ENCODE data around the gene APP. TPM values are rescaled to one million over a fixed set of nuclear protein-coding genes. Genes with fewer than 3 reads are reported as not detected.

APP gene
- polyA plus RNA-seq, 2 donors = 28.6 to 81.7 TPM

DNA sequence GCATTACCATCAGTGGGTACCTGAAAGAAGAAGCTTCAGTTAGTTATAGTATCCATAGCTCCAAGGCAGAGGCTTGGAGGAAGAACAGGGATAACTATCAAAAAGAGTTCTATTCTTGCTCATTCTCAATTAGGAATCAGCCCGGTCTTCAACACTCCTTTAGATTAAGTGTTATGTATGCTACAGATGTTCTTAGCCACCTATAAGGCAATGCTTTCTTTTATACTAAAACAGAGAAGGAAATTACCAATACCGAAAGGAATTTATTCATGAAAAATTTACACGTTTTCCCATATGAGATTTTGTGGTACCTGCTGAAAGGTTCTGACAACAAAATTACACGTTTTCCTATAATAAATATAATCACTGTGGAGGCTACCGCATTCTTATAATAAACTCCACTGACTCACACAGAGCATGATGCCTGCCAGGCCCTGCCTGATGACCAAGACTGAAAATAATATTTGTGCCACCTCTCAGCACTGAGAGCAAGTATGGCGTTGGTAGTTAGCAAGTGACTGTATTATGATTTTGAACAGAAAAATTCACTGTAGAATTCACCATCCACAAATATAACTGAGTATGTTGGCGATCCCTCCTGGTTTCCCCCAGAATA lies 58.3 kb downstream of the APP start:
- H3K27ac ChIP-seq (ENCODE audit: low read depth in 2 of 2, low read length in 1 of 2) = peak overlapping the region in 1 of 2 donors; percentile 2
- no peaks in the 10 kb centered on the region for H3K36me3 ChIP-seq (ENCODE audit: control insufficient read depth in 2 of 2, insufficient read depth in 2 of 2, low read length in 1 of 2)
- H3K4me1 ChIP-seq (ENCODE audit: control insufficient read depth in 2 of 2, insufficient read depth in 2 of 2, low read length in 1 of 2) = no peaks in the 10 kb centered on the region
- no peaks in the 10 kb centered on the region for H3K9me3 ChIP-seq (ENCODE audit: control insufficient read depth in 2 of 2, insufficient read depth in 1 of 2, low read depth in 1 of 2, low read length in 1 of 2)
- H3K27me3 ChIP-seq (ENCODE audit: control insufficient read depth in 1 of 2, insufficient read depth in 2 of 2, low read length in 2 of 2) = no peaks in the 10 kb centered on the region
- H3K4me3 ChIP-seq (ENCODE audit: low read depth in 1 of 2, low read length in 2 of 2) = no peak overlapping the region
- WGBS, 2 donors = 78 to 81% methylated on average over 7 of the region's 7 CpGs

DNA sequence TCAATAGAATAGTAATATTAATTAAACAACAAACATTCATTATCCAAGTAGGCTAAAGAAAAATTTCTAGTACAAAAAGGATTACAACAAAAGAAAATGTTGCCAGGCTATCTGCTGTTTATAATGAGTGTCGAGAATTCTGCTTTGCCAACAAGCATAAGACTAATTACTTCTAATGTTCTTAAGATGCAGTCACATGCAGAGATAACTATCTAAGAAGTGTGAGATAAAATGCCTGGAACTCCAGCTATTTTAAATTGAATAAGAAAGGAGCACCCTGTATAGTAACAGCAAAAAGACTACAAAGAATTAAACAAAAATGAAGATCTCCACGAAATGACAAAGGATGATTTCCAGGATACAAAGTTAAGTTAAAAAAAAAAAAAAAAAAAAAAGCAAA lies 59.9 kb downstream of the APP start:
- H3K4me1 ChIP-seq (ENCODE audit: control insufficient read depth in 2 of 2, insufficient read depth in 2 of 2, low read length in 1 of 2) = no peaks in the 10 kb centered on the region
- peaks cover 0 to 3% of the 10 kb centered on the region in 2 donors for H3K36me3 ChIP-seq (ENCODE audit: control insufficient read depth in 2 of 2, insufficient read depth in 2 of 2, low read length in 1 of 2)
- H3K9me3 ChIP-seq (ENCODE audit: control insufficient read depth in 2 of 2, insufficient read depth in 1 of 2, low read depth in 1 of 2, low read length in 1 of 2) = no peaks in the 10 kb centered on the region
- 64 to 71% methylated on average over 2 of the region's 2 CpGs for WGBS, 2 donors
- no peak overlapping the region for H3K4me3 ChIP-seq (ENCODE audit: low read depth in 1 of 2, low read length in 2 of 2)
- no peak overlapping the region for H3K27ac ChIP-seq (ENCODE audit: low read depth in 2 of 2, low read length in 1 of 2)
- H3K27me3 ChIP-seq (ENCODE audit: control insufficient read depth in 1 of 2, insufficient read depth in 2 of 2, low read length in 2 of 2) = no peaks in the 10 kb centered on the region

DNA sequence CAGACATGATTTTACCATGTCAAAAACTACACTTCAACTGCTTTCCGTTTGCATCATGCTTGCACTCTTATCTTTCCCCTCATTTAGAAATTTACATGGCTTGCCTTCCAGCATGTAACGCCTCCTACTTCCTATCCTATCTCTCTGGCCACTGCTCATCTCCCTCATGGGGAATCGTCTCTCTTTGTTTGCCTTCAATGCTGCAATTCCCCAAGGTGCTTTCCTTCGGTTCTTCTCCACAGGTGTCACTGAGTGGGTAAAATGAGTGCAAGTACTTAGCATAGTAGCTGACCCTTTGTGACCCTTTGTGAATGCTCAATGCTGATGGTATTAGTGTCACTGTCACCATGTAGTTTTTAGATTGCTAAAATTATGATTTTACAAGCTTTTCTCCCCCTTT lies 63.1 kb downstream of the APP start:
- no peak overlapping the region for H3K27ac ChIP-seq (ENCODE audit: low read depth in 2 of 2, low read length in 1 of 2)
- no peaks in the 10 kb centered on the region for H3K4me1 ChIP-seq (ENCODE audit: control insufficient read depth in 2 of 2, insufficient read depth in 2 of 2, low read length in 1 of 2)
- H3K27me3 ChIP-seq (ENCODE audit: control insufficient read depth in 1 of 2, insufficient read depth in 2 of 2, low read length in 2 of 2) = no peaks in the 10 kb centered on the region
- 80 to 81% methylated on average over 4 of the region's 4 CpGs for WGBS, 2 donors
- no peaks in the 10 kb centered on the region for H3K9me3 ChIP-seq (ENCODE audit: control insufficient read depth in 2 of 2, insufficient read depth in 1 of 2, low read depth in 1 of 2, low read length in 1 of 2)
- H3K36me3 ChIP-seq (ENCODE audit: control insufficient read depth in 2 of 2, insufficient read depth in 2 of 2, low read length in 1 of 2) = peaks cover 0 to 3% of the 10 kb centered on the region in 2 donors
- H3K4me3 ChIP-seq (ENCODE audit: low read depth in 1 of 2, low read length in 2 of 2) = no peak overlapping the region

DNA sequence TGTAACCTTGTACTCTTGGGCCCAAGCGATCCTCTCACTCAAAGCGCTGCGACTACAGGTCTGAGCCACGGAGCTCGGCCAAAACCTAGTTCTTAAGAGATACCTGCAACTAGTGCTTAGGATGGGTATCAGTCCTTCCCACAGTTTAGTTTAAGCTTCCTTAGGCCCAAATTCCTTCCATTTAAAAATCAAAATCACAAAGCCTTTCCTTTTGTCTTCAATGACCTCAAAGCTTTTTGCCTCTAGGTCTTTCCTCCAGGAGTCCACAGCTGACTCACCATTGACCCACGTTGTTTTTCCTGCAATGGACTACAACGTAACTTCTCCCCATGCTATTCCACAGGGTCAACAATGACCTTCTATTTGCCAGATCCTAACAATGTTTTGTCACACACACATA lies 64.0 kb downstream of the APP start:
- H3K27ac ChIP-seq (ENCODE audit: low read depth in 2 of 2, low read length in 1 of 2) = no peak overlapping the region
- WGBS, 2 donors = 88 to 90% methylated on average over 7 of the region's 7 CpGs
- peaks cover 0 to 3% of the 10 kb centered on the region in 2 donors for H3K36me3 ChIP-seq (ENCODE audit: control insufficient read depth in 2 of 2, insufficient read depth in 2 of 2, low read length in 1 of 2)
- H3K9me3 ChIP-seq (ENCODE audit: control insufficient read depth in 2 of 2, insufficient read depth in 1 of 2, low read depth in 1 of 2, low read length in 1 of 2) = no peaks in the 10 kb centered on the region
- H3K4me3 ChIP-seq (ENCODE audit: low read depth in 1 of 2, low read length in 2 of 2) = no peak overlapping the region
- H3K27me3 ChIP-seq (ENCODE audit: control insufficient read depth in 1 of 2, insufficient read depth in 2 of 2, low read length in 2 of 2) = no peaks in the 10 kb centered on the region
- H3K4me1 ChIP-seq (ENCODE audit: control insufficient read depth in 2 of 2, insufficient read depth in 2 of 2, low read length in 1 of 2) = no peaks in the 10 kb centered on the region

DNA sequence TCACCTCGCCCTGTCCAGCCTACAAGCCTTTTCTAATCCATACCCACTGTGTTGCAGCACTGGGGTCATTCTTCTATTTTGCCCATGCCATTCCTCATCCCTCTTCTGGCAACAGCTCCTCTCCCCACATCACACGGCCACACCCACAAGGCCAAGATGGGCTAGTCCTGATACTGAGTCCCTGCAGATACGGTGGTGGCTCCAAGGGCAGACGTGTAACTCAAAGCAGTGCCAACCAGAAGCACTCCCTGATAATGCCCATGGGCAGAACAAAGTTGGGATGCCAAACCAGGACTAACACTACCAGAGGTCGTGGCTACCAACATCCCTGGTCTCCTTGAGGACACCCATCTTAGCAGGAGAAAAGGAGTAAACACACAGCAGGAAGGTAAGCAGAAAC lies 64.8 kb downstream of the APP start:
- Histone ChIP-seq H3K36me3 (ENCODE audit: control insufficient read depth in 2 of 2, insufficient read depth in 2 of 2, low read length in 1 of 2) (peaks cover 0 to 3% of the 10 kb centered on the region in 2 donors), H3K4me1 (ENCODE audit: control insufficient read depth in 2 of 2, insufficient read depth in 2 of 2, low read length in 1 of 2) (no peaks in the 10 kb centered on the region), H3K4me3 (ENCODE audit: low read depth in 1 of 2, low read length in 2 of 2) (no peak overlapping the region), H3K27me3 (ENCODE audit: control insufficient read depth in 1 of 2, insufficient read depth in 2 of 2, low read length in 2 of 2) (no peaks in the 10 kb centered on the region), H3K27ac (ENCODE audit: low read depth in 2 of 2, low read length in 1 of 2) (no peak overlapping the region), H3K9me3 (ENCODE audit: control insufficient read depth in 2 of 2, insufficient read depth in 1 of 2, low read depth in 1 of 2, low read length in 1 of 2) (no peaks in the 10 kb centered on the region)
- WGBS, 2 donors = 81 to 82% methylated on average over 5 of the region's 5 CpGs

DNA sequence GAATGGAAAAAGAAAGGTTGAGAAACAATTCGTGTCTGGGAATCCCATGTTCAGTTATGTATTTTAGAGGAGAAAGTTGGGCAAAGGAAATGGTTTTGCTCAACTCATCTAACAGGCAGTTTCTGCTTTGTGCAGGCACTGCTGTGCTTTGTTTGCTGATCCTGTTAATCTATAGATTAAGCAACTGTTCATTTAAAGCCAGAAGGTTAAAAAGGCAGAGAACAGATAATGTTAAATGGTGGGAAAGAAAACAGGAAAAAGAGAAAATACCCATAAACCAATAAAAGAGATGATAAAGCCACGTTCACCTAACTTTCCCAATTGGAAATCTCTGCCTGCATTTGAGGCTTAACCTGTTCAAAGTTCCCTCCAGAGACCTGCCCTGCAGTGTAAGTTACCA lies 70.0 kb downstream of the APP start:
- H3K27ac ChIP-seq (ENCODE audit: low read depth in 2 of 2, low read length in 1 of 2) = no peak overlapping the region
- 47 to 63% methylated on average over 2 of the region's 2 CpGs for WGBS, 2 donors
- no peaks in the 10 kb centered on the region for H3K27me3 ChIP-seq (ENCODE audit: control insufficient read depth in 1 of 2, insufficient read depth in 2 of 2, low read length in 2 of 2)
- H3K9me3 ChIP-seq (ENCODE audit: control insufficient read depth in 2 of 2, insufficient read depth in 1 of 2, low read depth in 1 of 2, low read length in 1 of 2) = no peaks in the 10 kb centered on the region
- H3K36me3 ChIP-seq (ENCODE audit: control insufficient read depth in 2 of 2, insufficient read depth in 2 of 2, low read length in 1 of 2) = no peaks in the 10 kb centered on the region
- H3K4me3 ChIP-seq (ENCODE audit: low read depth in 1 of 2, low read length in 2 of 2) = no peak overlapping the region
- H3K4me1 ChIP-seq (ENCODE audit: control insufficient read depth in 2 of 2, insufficient read depth in 2 of 2, low read length in 1 of 2) = no peaks in the 10 kb centered on the region

DNA sequence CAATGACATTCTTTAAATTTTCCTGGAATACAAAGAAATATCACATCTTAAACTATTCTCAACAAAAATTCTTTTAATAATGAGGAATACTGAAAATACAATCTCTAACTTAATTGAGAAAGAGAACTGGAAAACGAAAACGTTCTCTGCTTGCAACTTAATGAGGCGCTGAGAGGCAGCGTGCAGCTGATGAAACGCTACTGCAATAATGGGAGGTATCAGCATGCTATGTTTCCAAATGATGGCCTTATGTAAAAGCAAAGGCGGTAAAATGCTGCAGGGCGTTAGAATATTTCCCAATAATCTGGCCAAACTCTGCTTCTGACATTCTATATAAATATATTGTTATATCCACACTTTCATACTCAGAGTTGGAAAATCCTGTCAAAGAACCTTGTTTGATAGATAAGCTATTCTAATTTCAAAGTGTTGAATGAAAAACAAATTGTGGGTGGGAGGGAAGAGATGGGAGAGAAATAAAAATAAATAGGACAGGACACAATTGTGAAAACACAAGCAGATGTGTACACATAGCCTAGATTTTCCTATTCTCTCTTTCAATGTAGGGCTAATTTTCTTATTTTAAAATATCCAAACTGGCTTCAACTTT lies 70.9 kb downstream of the APP start:
- no peaks in the 10 kb centered on the region for H3K4me1 ChIP-seq (ENCODE audit: control insufficient read depth in 2 of 2, insufficient read depth in 2 of 2, low read length in 1 of 2)
- H3K9me3 ChIP-seq (ENCODE audit: control insufficient read depth in 2 of 2, insufficient read depth in 1 of 2, low read depth in 1 of 2, low read length in 1 of 2) = no peaks in the 10 kb centered on the region
- H3K4me3 ChIP-seq (ENCODE audit: low read depth in 1 of 2, low read length in 2 of 2) = no peak overlapping the region
- no peaks in the 10 kb centered on the region for H3K27me3 ChIP-seq (ENCODE audit: control insufficient read depth in 1 of 2, insufficient read depth in 2 of 2, low read length in 2 of 2)
- H3K36me3 ChIP-seq (ENCODE audit: control insufficient read depth in 2 of 2, insufficient read depth in 2 of 2, low read length in 1 of 2) = no peaks in the 10 kb centered on the region
- H3K27ac ChIP-seq (ENCODE audit: low read depth in 2 of 2, low read length in 1 of 2) = no peak overlapping the region
- 77 to 81% methylated on average over 7 of the region's 7 CpGs for WGBS, 2 donors

DNA sequence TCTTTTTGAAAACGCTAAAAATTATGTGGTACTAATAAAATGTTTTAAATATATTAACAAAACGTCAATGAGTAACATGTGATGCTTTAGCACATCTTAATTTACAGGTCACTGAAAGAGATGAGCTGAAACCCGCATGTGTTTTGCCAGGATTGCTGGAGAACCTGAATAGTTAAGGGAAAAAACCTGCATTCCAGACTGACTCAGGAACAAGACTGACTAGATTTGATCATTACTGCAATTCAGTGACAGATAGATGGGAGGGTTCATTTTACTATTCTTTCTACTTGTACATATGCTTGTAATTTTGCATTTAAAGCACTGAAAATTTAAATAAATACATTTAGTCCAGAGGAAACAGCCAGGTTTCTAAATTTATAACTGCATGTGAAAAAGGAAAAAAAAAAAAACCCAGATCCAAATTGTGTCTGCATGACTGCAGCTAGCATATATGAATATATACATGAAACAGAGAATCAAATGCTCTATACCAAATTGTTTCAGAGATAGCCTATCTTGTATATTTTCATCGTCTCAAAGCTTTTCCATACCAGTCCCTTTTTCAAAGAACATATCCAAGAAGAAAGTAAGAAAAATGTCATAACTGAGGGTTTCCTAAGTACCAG lies 71.7 kb downstream of the APP start:
- Histone ChIP-seq H3K4me3 (ENCODE audit: low read depth in 1 of 2, low read length in 2 of 2) (no peak overlapping the region), H3K27ac (ENCODE audit: low read depth in 2 of 2, low read length in 1 of 2) (no peak overlapping the region), H3K36me3 (ENCODE audit: control insufficient read depth in 2 of 2, insufficient read depth in 2 of 2, low read length in 1 of 2) (no peaks in the 10 kb centered on the region), H3K4me1 (ENCODE audit: control insufficient read depth in 2 of 2, insufficient read depth in 2 of 2, low read length in 1 of 2) (no peaks in the 10 kb centered on the region), H3K27me3 (ENCODE audit: control insufficient read depth in 1 of 2, insufficient read depth in 2 of 2, low read length in 2 of 2) (no peaks in the 10 kb centered on the region), H3K9me3 (ENCODE audit: control insufficient read depth in 2 of 2, insufficient read depth in 1 of 2, low read depth in 1 of 2, low read length in 1 of 2) (no peaks in the 10 kb centered on the region)
- WGBS, 2 donors = 59 to 70% methylated on average over 4 of the region's 4 CpGs

DNA sequence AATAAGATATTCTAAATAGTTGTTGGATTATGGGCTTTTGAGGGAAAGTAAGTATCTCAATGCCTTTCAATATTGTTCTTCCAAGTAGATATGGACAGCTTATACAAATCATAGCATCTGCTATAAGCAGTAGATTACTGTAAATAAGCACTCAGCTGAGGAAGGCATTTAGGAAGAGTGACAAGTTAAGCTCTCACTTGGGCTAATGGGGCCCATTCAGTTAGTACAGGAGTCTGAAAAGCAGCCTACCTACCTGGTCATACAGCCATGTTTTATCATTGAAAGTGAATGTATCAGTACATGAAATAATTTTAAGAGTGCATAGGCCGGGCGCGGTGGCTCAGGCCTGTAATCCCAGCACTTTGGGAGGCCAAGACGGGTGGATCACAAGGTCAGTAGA lies 73.1 kb downstream of the APP start:
- H3K9me3 ChIP-seq (ENCODE audit: control insufficient read depth in 2 of 2, insufficient read depth in 1 of 2, low read depth in 1 of 2, low read length in 1 of 2) = no peaks in the 10 kb centered on the region
- WGBS, 2 donors = 91 to 99% methylated on average over 4 of the region's 4 CpGs
- no peak overlapping the region for H3K4me3 ChIP-seq (ENCODE audit: low read depth in 1 of 2, low read length in 2 of 2)
- no peaks in the 10 kb centered on the region for H3K27me3 ChIP-seq (ENCODE audit: control insufficient read depth in 1 of 2, insufficient read depth in 2 of 2, low read length in 2 of 2)
- no peak overlapping the region for H3K27ac ChIP-seq (ENCODE audit: low read depth in 2 of 2, low read length in 1 of 2)
- no peaks in the 10 kb centered on the region for H3K4me1 ChIP-seq (ENCODE audit: control insufficient read depth in 2 of 2, insufficient read depth in 2 of 2, low read length in 1 of 2)
- no peaks in the 10 kb centered on the region for H3K36me3 ChIP-seq (ENCODE audit: control insufficient read depth in 2 of 2, insufficient read depth in 2 of 2, low read length in 1 of 2)

Measured in esophagus (tissue), 2 donors.